ENCODE data around the gene CBARP.

CBARP gene

GRCh38 chr19:1274852-1275259 lies 37.1 kb upstream of the CBARP start:
- no peak for FAIRE-seq

- FAIRE-seq = no peak
Measured at GRCh38 chr19:1274081-1274851, 36.5 kb upstream of the CBARP start.

DNA sequence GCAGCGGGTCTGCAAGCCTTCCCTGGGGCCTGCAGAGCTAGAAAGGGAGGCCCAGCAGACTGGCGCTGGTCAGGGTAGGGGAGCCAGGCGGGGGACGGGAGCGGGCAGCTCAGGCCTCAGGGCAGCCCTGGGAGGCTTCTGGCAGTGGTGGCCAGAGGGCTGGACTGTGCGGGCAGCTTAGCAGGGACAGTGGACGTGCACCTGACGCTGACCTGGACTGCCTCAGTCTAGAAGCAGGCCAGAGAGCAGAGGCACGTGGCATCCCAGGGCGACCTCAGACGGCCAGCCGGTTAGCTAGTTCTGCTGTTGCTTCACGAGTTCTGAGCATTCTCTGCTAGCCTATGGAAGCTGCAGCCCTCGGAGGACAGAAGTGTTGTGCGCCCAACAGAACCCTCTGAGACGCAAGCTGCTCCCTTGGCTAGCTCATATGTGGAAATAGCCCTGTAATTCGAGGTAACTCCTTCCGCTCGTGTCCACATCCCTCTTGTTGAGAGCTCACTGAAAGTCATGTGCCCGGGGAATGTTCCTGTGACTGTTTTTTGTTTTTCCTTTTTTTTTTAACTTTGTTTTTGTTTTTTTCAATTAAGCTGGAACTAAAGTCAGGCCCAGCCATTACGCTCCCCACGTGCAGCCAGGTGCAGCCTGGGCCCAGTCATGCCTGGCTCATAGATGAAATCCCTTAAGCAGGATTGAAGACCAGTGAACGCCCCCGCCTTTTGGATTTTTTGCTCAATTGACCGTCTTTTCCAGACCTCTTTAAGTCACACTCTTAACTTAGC lies 35.6 kb upstream of the CBARP start:
- FAIRE-seq = no peak

GRCh38 chr19:1272423-1273262 lies 34.8 kb upstream of the CBARP start:
- no peak for FAIRE-seq

- no peak for FAIRE-seq
Measured at GRCh38 chr19:1271528-1272422, 34.0 kb upstream of the CBARP start.

GRCh38 chr19:1270854-1271527 lies 33.2 kb upstream of the CBARP start:
- no peak for FAIRE-seq

DNA sequence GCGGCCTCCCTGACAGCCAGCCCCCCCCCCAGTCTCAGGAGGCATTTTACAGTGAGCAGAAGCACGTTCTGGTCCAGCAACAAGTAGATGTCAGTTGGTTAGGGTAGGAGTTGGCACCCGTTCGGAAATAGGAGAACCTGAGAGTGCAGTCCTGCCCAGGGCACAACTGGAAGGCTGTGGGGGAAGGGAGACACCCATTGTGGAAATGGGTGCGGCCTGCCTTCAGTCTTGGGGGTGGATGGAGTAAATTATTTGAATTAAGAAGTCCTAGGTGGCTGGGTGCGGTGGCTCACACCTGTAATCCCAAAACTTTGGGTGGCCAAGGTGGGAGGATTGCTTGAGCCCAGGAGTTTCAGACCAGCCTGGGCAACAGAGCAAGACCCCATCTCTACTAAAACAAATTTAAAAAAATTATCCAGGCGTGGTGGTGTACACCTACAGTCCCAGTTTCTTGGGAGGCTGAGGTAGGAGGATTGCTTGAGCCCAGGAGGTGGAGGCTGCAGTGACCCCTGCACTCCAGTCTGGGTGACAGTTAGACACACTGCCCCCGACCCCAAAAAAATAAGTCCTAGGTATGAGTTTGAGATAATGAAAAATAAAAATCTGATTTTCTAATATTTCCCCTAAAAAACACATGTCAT lies 32.5 kb upstream of the CBARP start:
- FAIRE-seq = no peak

DNA sequence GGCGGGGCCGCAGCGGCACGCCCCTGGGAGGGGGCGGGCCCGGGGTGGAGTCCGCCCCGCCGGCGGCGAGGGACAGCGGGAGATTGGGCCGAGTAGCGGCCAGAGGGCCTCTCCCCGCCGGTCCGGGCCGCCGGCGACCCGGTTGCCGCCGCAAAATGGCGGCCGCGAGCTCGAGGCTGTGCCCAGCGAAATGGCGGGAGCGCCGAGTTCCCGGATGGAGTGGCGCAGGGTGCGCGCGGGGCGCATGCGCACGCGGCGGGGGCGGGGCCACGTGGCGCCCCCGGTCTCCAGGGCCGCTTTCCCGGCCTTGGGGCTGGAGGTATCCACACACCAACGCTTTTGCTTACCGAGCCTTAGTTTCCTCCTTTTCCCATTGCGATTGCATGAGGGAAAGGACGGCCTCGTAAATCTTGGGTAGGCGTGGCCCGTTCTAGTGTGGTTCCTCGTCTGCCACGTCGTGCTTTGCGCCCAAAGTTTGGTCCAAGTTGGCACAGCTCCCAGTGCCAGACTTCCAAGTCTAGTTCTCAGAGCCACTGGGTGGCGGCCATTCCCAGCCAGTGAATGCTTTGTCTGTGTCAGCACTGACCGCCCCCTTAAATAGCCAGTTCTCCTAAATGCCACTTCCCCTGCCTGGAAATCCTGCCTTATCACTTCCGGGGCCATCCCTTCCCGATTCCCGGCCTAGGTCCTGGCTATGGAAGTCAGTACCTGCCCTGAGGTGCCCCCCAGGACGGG lies 31.8 kb upstream of the CBARP start:
- no peak for FAIRE-seq

DNA sequence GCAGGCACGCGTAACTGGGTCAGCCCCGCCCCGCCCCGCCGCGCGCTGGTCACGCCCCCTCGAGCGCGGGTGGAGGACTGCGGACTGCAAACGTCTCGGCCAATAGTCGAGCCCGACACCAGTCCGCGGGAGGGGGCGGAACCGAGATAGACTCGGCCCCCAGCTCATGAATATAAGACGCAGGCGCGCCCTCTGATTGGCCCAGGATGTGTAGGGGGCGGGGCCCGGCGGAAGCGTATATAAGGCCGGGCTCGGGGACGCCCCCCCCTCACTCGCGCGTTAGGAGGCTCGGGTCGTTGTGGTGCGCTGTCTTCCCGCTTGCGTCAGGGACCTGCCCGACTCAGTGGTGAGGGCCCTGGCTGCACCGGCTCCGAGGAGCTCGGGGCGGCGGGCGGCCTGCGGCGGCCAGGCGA lies 31.3 kb upstream of the CBARP start, which contains the start of gene CIRBP:
TSS of gene CIRBP (plus strand) at position 268 of the 413 bp plus-strand sequence. CDS start 1,602 bp downstream, outside the sequence.
- FAIRE-seq = peak; percentile 97

GRCh38 chr19:1268226-1269064 lies 30.6 kb upstream of the CBARP start:
- FAIRE-seq = no peak

GRCh38 chr19:1267477-1268225 lies 29.8 kb upstream of the CBARP start:
- no peak for FAIRE-seq

DNA sequence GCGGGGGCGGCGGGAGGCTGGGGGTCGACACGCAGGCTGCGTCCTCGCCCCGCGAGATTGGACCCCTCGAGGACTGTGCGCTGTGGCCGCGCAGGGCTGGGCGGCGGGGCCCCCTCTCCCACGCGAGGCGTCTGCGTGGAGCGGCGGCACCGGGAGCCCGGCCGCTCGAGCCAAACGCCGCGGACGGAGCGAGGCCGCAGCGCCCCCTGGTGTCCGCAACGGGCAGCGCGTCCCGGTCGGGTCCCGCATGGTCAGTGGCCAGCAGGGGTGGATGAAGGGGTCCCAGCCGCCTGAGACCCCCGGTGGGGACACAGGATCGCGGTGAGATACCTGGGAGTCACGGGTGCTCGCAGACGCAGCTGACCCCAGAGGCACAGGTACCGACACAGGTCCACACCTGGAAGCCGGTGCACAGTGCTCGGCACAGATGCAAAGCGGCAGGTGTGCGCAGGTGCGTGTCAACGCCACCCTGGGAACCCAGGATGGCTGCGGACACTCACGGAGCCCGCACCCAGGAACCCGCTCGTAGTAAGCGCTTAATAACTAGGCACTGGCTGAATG lies 29.2 kb upstream of the CBARP start:
- FAIRE-seq = no peak

DNA sequence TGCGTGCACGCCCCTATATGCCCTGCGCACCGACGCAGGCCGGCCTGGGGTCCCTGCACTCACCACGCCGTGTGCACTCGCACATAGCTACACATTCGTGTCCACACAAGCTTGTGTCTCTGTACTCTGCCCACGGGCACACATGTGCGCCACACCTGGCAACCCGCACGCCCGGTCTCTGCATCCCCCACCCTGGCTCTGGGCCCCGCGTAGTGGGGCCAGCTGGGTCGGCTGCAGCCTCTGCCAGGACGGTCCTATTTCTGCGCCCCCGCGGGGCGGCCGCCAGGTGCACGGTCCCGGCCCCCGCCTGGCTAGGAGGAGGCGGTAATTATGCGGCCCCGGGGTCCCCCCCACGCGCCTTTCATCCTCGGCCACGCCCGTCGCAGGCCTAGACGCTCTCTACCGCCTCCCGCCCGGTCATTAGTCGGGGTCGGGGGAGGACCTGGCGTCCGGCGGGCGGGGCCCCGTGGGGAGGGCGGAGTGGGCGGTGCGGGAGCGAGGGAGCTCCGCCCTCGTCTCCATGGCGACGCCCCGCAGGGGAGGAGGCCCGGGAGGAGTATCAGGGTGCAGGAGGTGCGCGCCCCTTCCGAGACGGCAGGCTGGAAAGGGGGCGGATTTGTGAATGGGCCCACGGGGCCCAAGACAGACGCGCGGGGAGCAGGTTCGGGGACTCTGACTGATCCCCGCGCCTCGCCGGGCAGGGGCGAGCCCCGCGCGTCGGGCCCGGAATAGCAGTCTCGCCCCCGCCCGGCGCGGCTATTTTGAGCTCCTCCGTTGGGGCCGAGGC lies 28.5 kb upstream of the CBARP start:
- FAIRE-seq = no peak

- no peak for FAIRE-seq
Measured at GRCh38 chr19:1265615-1266128, 27.9 kb upstream of the CBARP start.

- FAIRE-seq = no peak
Measured at GRCh38 chr19:1264801-1265614, 27.2 kb upstream of the CBARP start.

GRCh38 chr19:1263188-1263587 lies 25.4 kb upstream of the CBARP start:
- no peak for FAIRE-seq

Data from A204.1 (cell line).